Spleen (tissue), 7 donors: Measurements from ENCODE around the gene CLASP2.

Experiments used
- CTCF ChIP-seq, 11 experiments: fragments of 200-600 bp in 7 of 11; fragments of 450-650 bp in 4 of 11; sonication (generic) in 4 of 11; IDR thresholded peaks in 8 of 11; conservative IDR thresholded peaks in 3 of 11; 1 replicate in 7 of 11; 2 replicates in 4 of 11; pipeline versions ENCODE4 v1.4.0 to v1.8.0; 2016 to 2021; ENCODE audit warnings: antibody characterized with exemption in 11 of 11, inconsistent platforms in 4 of 11, mild to moderate bottlenecking in 1 of 11
- POLR2A ChIP-seq, 3 donors: fragments of 450-650 bp; IDR thresholded peaks; one replicate each; pipeline ENCODE4 v1.5.1; 2017; ENCODE audit warnings: antibody characterized with exemption in 3 of 3, mild to moderate bottlenecking in 1 of 3
- POLR2AphosphoS5 ChIP-seq, 3 donors: sonication (generic); formaldehyde crosslinking; IDR thresholded peaks; one replicate each; pipeline ENCODE4 v1.5.1; 2017; ENCODE audit warnings: antibody characterized with exemption in 3 of 3
- donor health status: DM: no; HTN: no; CAD: no; lungs with moderate emphysema.
- donor health status: DM: no; HTN: no; CAD: no.
- donor health status: DM: no; HTN: no; CAD: no.

GRCh38 chr3:33586402-33586801, 131.7 kb downstream of the CLASP2 start:
- TF ChIP-seq CTCF (IDR thresholded peaks at IDR 0.05 in 8 of 11, conservative IDR thresholded peaks at IDR 0.05 in 3 of 11) (no peak), POLR2AphosphoS5 (IDR thresholded peaks at IDR 0.05) (no peak), POLR2A (IDR thresholded peaks at IDR 0.05) (no peak)
